Measurements from ENCODE around the gene MLX.
"Not testable (repeated sequence)": the region's sequence is repeated elsewhere in the genome, so short reads cannot be mapped to it uniquely, and the experiment has no call there.

Gene MLX

GRCh38 chr17:42618442-42619150 is 51.7 kb downstream of the MLX start:
- TF ChIP-seq CTCF (IDR thresholded peaks at IDR 0.05; ENCODE audit: extremely low read depth, insufficient read depth, missing control alignments): peak; percentile 53
- DNase-seq (ENCODE audit: low spot score): peak; percentile 78
- in situ Hi-C loops (cut with MboI; ENCODE audit: low pct_unique_long_range_greater_than_20kb, low sequenced_read_pairs, unreplicated experiment): loop anchor here (10.0 kb wide), 1 partner anchor 46 kb away; no protein-coding TSS in a partner anchor

GRCh38 chr17:42621987-42622386 is 55.1 kb downstream of the MLX start:
- in situ Hi-C loops (cut with MboI; ENCODE audit: low pct_unique_long_range_greater_than_20kb, low sequenced_read_pairs, unreplicated experiment); DNase-seq (ENCODE audit: low spot score): not testable (repeated sequence)
